Stimulated activated CD4-positive, alpha-beta T cell treated with anti-CD3 and anti-CD28 coated beads, TNF-alpha, amount 100 ng/mL, for 4 hours (primary cell): ENCODE data around the gene ERFL.
"Not testable (repeated sequence)": the region's sequence is repeated elsewhere in the genome, so short reads cannot be mapped to it uniquely, and the experiment has no call there.

Experiments
- DNase-seq, 3 experiments: peaks; one replicate each; pipeline ENCODE4 v3.0.0-alpha.2; 2020; ENCODE audit warnings: low read depth in 3 of 3

The ERFL gene

DNA sequence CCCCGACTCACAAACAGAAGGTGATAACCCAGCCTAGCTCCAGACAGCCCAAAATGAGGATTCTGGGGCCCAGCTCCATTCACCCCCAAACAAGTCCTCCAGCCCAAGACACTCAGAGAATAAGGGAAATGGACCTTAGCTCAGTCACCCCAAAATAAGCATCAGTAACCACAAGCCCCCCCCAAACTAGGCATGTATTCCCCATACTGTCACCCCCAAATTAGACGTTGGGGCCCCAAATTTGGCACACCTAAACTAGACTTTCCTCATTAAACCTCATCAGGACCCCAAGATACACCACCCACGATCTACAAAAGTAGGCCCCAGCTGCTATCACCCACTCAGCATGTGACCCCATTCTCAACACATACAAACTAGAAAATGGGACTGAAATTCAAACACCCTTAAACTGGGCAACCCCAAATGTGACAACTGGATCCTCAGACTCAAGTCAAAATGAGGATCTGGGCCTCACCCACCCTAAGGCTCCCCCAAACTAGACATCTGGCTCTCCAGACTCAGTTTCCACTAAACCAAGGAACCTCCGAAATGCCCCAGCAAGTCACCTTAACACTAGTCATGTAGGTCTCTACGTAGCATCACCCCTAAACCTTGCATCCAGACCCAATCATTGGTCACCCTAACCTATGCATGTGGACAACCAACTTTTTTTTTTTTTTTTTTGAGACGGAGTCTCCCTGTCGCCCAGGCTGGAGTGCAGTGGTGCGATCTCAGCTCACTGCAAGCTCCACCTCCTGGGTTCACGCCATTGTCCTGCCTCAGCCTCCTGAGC lies 13.4 kb upstream of the ERFL start:
- no peak for DNase-seq

DNA sequence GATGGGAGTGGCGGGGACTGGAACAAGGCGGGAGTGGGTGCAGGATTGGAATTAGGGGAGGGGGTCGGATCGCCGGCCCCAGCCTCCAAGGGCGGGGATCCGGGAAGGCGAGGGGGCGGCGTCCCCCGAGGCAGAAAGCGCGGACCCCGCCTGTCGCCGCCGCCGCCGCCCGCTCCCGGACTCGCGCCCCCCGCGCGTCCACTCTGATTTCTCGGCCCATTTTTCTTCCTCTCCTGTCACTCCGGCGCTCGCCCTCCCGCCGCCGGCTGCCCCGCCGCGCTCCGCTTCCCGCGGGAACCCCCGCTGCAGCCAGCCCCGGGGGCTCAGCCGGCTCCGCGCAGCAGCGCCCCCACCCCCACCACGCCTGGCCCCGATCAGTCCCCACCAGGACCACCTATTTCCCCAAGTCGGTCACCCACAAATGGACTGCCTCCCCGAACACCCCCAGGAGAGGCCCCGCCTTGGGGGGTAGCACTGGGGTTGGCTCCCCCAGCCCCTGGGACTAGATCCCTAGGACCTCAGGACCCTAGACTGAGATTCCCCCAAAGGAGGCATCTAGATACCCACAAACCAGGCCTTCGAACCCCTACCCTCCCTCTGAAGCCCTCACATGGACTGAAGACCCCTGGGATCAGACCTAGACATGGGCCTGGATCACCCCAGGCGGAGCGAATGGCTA lies 12.6 kb upstream of the ERFL start:
- DNase-seq: no peak

DNA sequence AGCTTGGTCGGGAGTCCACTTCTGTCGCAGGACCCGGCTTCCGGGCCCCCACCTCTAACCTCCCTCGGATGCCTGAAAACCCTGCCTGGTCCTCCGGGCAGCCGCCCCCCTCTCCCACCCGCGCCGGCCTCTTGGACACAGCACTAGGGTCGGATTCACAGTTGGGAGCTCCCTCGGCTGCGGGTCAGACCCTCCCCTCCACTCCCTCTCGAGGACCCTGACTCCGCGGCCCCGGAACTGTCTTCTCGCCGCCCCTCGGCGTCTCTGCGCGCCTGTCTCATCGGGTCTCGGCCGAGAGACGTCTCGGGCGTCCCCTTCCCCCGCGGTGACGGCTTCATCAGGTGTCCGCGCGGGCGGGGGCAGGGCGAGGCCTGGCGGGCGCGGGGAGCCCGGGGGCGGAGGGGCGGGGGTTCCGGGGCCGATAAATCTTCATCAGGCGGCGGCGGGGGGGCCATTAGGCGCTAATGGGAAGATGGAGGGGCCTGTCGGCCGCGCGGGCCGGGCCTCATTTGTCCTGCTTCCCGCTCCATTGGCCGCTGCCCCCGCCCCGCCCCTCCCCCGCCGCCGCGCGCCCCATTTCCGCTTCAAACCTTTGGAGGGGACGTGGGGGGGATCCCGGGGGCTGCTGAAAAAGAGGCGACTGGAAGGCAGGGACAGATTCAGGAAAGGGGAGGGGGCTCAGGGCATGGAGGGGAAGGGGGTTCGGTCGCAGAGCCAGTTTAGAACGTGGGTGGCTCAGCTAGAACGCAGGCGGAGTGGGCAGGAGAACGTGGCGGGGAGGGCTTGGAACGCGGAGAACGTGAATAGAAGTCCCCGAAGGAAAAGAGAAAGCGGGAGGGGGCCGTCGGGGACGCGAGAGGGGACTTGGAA lies 11.8 kb upstream of the ERFL start:
- DNase-seq: peak; percentile 38 to 52 (median 47)

DNA sequence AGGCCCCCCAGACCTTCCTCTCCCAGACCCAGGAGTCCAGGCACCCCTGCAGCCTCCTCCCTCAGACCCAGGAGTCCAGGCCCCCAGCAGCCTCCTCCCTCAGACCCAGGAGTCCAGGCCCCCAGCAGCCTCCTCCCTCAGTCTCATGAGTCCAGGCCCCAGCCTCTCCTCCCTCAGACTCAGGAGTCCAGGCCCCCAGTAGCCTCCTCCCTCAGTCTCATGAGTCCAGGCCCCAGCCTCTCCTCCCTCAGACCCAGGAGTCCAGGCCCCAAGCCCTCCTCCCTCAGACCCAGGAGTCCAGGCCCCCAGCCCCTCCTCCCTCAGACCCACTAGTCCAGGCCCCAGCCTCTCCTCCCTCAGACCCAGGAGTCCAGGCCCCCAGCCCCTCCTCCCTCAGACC lies 11.0 kb upstream of the ERFL start:
- not testable (repeated sequence) for DNase-seq

DNA sequence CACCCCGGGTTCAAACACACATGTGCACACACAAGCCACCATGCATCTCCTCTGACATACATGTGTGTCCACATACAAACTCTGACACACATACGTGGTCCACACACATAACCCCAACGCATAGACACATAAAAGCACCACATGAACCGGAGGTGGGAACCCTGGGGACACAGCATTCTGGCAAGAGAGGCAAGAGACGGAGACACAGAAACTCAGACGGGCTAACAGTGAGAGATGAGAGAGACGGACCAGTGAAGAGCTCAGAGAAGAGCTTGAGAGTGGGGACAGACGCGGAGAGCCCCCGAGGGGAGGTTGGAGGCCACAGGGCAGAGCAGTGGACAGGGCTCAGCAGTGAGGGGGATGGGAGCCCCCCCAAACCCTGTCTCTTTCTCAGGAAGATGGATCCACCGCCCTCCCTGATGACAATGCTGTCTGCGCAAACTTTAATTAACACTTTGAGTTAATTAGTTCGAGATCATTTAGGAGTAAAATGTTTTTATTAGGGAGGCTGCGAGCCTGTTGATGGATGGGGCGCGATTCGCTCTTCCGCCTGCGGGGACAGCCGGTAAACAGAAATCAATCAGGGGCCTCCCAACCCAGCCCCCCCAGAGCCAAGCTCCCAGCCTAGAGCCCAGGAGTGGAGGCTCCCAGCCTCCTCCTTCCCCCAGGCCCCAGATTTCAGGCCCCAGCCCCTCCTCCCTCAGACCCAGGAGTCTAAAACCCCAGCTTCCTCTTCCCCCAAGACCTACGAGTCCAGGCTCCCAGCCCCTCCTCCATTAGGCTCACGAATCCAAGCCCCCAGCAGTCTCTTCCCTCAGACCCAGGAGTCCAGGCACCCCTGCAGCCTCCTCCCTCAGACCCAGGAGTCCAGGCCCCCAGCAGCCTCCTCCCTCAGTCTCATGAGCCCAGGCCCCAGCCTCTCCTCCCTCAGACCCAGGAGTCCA lies 9.5 kb upstream of the ERFL start:
- no peak for DNase-seq

DNA sequence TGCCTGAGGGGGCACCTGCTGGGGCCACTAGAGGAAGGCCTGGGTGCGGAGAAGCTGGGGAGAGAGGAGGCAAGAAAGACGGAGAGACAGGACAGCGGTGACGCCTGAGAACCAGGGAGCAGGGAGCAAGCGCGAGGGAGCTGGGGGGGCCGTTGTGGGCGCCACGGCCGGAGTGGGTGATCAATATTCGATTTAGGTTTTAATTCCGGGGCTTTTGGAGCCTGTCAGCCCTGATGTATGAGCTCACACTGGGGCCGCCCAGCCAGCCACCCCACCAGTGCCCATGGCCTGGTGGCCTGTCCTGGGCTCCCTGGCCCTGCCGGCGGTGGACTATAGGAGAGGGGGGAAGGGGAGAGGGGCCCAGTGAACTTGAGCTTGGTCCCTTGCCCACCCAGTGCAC lies 8.7 kb upstream of the ERFL start:
- no peak for DNase-seq

DNA sequence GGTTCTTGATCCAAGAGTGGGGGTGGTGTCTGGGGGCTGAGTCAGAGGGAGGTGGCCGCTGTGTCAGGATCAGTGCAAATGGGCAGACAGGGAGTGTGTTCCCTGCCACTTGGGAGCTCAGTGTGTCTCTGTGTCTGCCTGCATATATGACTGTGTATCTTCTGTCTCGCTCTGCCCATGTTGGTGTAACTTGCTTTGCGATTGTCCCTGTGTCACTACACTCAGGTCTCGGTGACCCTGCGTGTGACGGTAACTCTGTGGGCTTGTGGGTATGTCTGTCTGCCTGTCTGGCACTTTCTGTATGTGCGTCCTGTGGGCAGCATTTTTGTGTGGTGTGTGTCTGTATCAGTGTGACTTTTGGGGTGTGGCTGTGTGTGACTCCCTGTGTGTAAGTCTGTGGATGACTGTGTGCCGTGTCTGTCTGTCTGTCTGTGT lies 8.2 kb upstream of the ERFL start:
- DNase-seq: no peak

DNA sequence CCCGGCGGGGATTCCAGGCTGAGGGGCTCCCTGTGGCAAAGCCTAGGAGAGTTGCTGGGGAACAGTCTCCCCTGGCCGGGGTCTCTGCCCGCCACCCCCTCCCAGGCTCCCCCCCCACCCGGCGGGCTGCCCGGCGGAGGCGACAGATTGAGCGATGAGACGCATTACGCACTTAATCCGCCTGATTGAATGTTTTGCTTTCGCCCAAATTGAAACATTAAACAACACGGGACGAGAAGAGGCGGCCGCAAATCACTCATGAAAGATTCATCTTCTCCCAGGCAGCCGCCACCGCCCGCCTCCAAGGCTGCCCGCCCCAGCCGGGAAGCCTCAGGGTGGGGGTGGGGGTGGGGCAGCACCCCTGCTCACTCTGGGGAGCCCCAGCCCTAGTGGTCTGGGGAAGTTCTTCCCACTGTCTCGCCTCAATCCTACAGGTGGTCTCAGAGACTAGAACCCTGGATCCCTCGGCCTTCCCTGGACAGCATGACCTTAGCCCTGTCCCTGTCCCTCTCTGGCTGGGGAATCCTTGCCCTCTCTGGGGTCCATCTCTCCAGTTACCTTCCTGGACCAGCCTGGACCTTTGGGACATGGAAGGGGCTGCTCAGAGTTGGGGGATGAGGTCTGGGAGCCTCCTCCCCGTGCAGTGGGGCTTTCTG lies 7.6 kb upstream of the ERFL start:
- no peak for DNase-seq

DNA sequence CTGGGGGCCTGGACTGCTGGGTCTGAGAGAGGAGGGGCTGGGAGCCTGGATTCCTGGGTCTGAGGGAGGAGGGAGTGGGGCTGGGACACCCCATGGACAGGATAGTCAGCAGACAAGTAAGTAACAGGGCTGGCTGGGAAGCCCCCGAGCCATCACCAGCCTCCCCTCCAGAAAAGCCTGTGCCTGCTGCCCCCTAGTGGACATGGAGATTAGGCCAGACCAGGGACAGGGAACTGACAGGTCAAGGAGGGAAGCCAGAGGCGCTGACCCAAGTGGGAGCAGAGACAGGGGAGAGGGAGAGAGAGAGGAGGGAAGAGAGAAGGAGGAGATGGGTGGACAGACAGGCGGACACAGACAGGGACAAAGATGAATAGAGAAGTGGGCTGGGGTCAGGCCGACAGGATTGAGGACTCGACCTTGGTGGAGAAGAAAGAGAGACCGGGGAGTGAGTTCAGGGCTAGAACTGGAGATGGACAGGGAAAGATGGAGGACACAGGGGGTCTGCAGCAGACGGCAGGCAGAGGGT lies 6.7 kb upstream of the ERFL start:
- peak in 2 of 3 experiments; percentile 55 to 70 for DNase-seq

DNA sequence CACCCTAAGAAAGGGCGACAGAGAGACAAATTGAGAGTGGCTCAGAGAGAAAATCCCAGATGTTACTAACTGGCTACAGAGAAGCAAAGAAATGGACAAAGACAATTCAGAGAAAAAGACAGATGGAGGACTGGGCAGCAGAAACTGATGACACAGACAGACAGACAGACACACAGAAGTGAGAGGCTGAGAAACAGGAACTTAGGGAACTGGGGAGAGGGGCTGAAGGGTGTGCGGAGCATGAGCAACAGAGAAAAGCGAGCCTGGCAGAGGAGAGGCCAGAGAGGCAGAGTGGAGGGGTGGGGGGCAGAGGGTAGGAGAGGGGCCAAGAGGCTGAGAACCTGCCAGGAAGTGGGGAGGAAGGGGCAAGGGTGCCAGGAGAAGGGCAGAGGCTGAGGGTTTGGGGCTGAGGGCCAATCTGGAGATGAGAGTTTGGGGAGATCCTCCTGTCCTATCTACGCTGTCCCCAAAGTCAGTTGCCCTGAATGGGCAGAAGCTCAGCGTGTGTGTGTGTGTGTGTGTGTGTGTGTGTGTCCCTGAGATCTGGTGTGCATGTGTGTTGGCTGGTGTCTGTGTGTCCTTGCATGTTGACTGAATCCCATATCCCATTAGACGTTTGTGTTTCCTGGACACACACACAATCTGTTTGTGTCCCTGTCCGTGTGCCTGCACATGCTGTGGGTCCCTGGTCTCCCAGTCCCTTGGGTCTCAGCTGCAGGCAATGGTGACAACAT lies 5.6 kb upstream of the ERFL start:
- DNase-seq: no peak

DNA sequence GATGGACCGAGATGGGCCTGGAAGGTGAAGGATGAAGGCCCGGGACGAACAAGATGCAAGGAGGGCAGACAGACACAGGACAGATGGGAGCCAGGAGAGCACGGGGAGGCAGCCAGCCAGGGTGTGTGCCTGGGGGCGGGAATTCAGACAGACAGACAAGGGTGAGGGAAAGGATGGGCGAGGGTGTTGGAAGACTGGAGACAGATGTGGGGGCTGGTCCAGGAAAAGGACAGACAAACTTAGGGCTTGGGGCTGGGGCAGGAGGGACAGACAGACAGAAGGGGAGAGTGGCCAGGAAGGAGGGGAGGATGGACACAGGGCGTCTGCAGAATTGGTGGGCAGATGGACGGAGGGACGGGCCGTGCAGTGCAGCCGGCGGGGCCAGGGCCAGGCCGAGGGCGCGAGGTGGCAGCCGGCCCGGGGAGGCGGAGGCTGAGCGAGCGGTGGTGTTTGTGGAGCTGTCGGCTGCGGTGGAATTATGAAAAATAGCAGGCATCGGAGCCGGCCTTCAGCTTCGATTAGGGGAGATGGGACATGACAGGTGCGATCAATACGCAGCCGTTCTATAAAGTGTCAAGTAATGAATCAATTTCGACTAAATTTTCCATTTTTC lies 4.6 kb upstream of the ERFL start:
- no peak for DNase-seq

DNA sequence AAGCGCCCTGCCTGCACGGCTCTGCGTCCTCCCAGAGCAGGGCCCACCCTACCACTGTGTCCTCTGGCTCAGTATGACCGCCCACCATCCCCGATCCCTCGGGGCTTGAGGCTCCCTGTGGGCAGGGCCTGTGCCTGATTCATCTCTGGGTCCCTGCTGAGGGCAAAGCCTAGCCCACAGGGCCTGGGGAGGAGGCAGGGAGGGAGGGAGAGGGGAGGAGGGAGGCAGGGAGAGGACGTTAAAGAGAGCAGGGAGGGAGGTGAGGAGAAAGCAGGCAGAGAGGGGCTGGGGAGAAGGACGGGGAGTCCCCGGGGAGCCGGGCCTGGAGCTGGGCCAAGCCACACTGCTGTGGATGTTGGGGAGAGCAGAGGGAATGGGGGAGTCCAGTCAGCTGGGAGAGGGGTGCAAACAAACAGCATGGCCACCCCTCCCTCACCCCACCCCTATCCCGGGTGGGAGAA lies 4.0 kb upstream of the ERFL start:
- no peak for DNase-seq

DNA sequence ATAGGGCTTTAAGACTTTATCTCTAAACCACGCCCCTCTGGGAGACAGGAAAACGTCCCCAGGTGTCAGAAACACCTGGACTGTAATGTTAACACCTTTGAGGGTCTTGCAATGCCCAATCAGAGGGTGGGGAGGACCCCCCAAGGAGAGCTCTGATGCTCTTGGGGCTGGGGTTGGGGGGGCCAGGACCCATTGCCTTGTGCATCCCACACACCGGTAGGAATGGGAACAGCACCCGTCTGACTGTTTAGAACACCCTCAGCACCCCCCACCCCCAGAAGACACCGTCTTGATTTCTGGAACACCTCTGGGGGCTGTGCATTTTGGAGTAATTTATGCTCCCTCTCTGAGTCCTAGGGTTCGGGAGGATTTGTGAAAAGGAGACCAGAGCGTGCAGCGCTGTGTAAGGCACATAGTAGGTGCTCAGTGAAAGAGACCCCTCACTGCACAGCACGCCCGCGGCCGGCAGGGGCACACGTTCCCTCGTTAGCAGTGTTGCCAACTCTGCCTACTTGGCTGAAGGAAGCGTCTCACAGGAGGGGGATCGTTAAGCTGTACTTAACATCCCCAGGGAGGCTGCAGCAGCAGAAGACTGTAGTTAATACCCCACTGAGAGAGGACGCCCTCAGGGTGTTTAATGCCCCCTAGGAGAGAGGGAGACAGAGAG lies 2.8 kb upstream of the ERFL start:
- DNase-seq: no peak

DNA sequence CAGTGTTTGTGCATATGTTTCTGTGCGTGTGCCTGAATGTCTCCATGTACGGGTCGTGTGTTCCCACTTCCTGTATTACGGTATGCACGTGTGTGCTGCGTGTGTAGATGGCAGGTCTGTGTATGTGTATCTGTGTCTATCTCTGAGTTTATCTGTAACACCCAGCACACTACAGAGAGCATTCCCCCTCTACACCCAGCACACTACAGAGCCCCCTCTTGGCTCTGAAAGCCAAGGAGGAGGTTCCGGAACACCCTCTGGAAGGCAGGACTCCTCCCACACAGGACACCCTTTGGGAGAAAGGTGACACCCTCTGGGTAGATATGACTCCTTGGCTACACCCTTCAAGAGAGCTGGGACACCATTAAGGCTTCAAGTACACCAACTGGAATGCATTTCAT lies 2.1 kb upstream of the ERFL start:
- no peak for DNase-seq

DNA sequence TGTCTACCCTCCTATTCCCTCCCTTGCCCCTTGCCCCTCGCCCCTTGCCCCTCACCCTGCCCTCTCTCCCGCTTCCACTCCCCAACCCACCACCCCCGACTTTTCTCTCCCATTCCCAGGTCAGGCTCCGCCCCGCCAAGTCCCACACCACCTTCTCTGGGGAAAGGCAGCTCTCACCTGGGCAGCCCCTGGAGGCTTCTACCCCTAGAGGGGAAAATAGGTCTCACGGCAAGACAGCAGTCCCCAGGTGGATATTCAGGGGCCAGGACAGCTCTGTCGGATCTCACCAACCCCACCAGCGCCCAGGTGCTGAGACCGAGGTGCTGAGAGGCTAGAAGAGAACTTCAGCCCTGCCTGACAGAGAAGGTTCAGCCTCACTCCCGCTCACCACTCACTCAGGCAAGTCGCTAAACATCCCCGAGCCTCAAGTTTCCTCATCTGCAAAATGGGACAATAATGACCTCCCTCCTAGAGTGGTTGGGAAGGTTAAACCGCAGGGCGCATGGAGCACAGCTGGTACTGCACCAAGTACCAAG lies 1.4 kb upstream of the ERFL start:
- no peak for DNase-seq

DNA sequence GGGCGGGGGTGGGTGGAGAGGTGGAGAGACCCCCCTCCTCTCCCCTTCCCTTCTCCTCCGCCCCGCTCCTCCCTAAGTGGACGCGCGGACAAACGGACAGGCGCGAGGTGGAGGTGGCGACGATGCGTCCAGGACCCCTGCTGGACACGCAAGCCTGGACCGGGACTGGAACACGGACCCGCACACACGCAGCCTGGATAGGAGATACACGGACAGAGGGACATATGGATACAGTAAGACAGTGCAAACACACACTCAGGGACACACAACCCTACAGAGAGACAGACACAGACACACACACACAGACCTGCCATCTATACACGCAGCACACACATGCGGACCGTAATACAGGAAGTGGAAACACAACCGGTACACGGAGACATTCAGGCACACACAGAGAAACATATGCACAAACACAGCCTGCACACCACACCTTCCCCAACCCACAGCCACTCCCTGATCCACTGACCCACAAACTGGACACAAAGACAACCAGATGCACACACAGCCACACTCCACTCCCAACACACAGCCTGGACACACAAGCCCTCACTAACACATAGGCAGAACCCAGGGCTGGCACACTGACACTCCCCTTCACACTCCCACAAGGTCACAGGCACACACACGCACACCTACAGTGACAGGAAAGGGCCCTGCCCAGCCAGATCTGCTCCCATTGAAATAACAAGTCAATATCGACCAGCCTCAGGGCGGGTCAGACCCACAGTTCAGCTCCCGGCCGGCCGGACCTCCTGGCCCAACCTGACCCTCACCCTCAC lies 696 bp upstream of the ERFL start:
- DNase-seq: no peak

DNA sequence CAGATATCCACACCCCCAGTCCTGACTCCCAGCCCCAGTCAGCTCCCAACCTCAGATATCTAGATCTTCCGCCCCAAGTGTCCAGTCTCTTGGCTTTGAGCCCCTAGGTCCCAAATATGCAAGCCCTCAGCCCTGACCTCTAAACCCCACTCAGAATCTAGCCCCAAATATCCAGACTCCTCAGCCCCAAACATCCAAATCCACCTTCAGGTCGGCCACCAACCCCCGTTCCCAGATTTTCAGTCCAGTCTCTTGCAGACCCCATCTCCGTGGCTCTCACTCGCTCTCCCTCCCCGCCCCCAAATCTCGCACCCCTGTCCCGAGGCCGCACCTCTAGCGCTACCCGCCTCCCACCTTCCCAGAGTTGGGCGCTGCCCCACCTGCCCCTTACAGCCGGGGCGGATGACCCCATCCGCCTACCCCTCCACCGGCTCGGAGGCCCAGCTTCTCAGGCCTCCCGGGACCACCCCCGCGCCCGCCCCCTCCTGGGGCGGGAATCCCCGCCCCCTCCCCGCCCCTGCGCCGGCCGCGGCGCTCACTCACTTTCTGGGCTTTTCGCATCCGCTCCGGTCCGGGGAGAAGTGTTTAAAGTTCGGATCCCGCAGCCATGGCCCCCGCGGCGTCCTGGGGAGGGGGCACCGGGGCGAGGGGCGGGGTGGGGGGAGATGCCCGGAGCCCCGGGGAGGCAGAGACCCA lies 604 bp downstream of the ERFL start:
- DNase-seq: no peak
